Activated CD4-positive, alpha-beta T cell treated with anti-CD3 and anti-CD28 coated beads for 4 hours (primary cell): Measurements from ENCODE around the gene MCHR1.

Experiments used
- DNase-seq, 2 donors: peaks; one replicate each; pipeline ENCODE4 v3.0.0-alpha.2; 2020

Gene MCHR1

GRCh38 chr22:40727964-40728615, 48.8 kb downstream of the MCHR1 start:
- DNase-seq, result no peak

DNA sequence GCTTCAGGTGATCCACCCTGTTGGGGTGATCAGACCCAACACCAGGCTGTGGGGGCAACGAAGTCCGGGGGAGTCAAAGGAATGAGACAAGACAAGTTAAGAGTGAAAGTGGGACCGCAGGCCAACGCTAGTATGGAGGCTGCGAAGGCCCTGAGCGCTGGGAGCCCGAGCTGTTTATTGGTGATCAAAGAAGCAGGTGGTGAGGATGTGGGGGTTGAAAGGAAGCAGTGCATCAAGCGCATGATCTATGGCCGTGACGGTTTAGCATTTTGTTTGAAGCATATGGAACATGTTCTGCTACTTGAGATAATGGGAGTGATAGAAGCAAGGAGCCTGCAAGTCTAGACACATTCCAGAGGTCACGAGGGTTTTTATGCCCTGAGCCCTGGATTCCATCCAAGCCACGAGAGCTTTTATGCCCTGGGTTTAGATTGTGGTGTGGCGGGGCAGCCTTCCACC, 49.5 kb downstream of the MCHR1 start:
- peak; percentile 50 to 61 for DNase-seq

DNA sequence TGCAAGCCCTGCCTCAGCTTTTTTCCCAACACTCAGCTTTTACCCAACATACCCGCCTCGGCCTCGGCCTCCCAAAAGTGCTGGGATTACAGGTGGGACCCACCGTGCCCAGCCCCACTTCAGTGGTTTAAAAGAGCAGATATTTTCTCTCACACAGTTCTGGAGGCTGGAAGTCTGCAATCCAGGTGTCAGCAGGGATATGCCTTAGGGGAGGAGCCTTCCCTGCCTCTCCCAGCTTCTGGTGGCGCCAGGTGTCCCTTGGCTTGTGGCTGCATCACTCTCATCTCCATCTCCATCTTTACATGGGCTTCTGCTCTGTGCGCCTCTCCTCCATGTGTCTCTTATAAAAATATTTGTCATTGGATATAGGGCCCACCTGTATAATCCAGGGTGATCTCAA, 50.0 kb downstream of the MCHR1 start:
- DNase-seq, result no peak
